Activated CD8-positive, alpha-beta memory T cell treated with anti-CD3 and anti-CD28 coated beads, Interleukin-2, amount 50 U/mL, for 48 hours (primary cell): ENCODE results near the gene MTCH1.

Experiments used
- DNase-seq: peaks from one replicate; pipeline ENCODE4 v3.0.0-alpha.2; 2020

MTCH1 gene

GRCh38 chr6:37017606-37018197 lies 31.7 kb upstream of the MTCH1 start:
- no peak for DNase-seq

GRCh38 chr6:37016995-37017394 lies 31.0 kb upstream of the MTCH1 start:
- DNase-seq, result no peak

GRCh38 chr6:37015532-37015931 lies 29.5 kb upstream of the MTCH1 start:
- no peak for DNase-seq

GRCh38 chr6:37014667-37015066 lies 28.7 kb upstream of the MTCH1 start:
- DNase-seq, result no peak

GRCh38 chr6:37013516-37014491 lies 27.8 kb upstream of the MTCH1 start:
- no peak for DNase-seq

GRCh38 chr6:37011656-37012378 lies 25.8 kb upstream of the MTCH1 start:
- no peak for DNase-seq

- no peak for DNase-seq
Observed at GRCh38 chr6:37010402-37010892, 24.5 kb upstream of the MTCH1 start.

- DNase-seq, result no peak
Observed at GRCh38 chr6:37008484-37009465, 22.8 kb upstream of the MTCH1 start.

GRCh38 chr6:37007340-37008043 lies 21.5 kb upstream of the MTCH1 start:
- DNase-seq, result no peak

GRCh38 chr6:37006793-37007339 lies 20.9 kb upstream of the MTCH1 start:
- DNase-seq, result no peak

- DNase-seq, result no peak
Observed at GRCh38 chr6:37005827-37006567, 20.0 kb upstream of the MTCH1 start.

- no peak for DNase-seq
Observed at GRCh38 chr6:37005061-37005810, 19.2 kb upstream of the MTCH1 start, which contains the start of gene FGD2. TSS of gene FGD2 (plus strand) at chr6:37005655. CDS start at chr6:37005818, 163 bp downstream.

GRCh38 chr6:37004044-37004980 lies 18.3 kb upstream of the MTCH1 start:
- DNase-seq, result no peak

- DNase-seq, result no peak
Observed at GRCh38 chr6:36999751-37000125, 13.7 kb upstream of the MTCH1 start.

- no peak for DNase-seq
Observed at GRCh38 chr6:36999061-36999750, 13.2 kb upstream of the MTCH1 start.

GRCh38 chr6:36998723-36999038 lies 12.7 kb upstream of the MTCH1 start:
- no peak for DNase-seq

- DNase-seq, result no peak
Observed at GRCh38 chr6:36997811-36998722, 12.1 kb upstream of the MTCH1 start.
